Natural killer cell (primary cell): ENCODE data around the gene TAF4. TPM values are rescaled to one million over a fixed set of nuclear protein-coding genes. Genes with fewer than 3 reads are reported as not detected.

Experiments used
- ATAC-seq, 3 donors: fragments of 150-1000 bp in 2 of 3; fragments of 200-7000 bp in 1 of 3; cut with Tn5 transposase; 1 replicate in 1 of 3; 2 replicates in 2 of 3; pipeline ENCODE4 v1.10.0; 2021; ENCODE audit warnings: mild to moderate bottlenecking in 2 of 3, moderate library complexity in 2 of 3
- DNase-seq, 2 donors: peaks; one replicate each; pipeline versions ENCODE4 v3.0.0 to v3.0.0-alpha.2; 2013 to 2021; ENCODE audit warnings: mixed read lengths in 1 of 2
- H3K27ac ChIP-seq: one replicate; pipeline ENCODE4 v1.5.1; 2013; ENCODE audit warnings: mild to moderate bottlenecking, low read length
- H3K27me3 ChIP-seq: one replicate; pipeline ENCODE4 v1.6.1; 2013; ENCODE audit warnings: low read length; ENCODE audit not compliant: control insufficient read depth, insufficient read depth
- H3K36me3 ChIP-seq: one replicate; pipeline ENCODE4 v1.6.1; 2013; ENCODE audit warnings: low read length; ENCODE audit not compliant: control insufficient read depth, insufficient read depth
- H3K4me1 ChIP-seq: one replicate; pipeline ENCODE4 v1.6.1; 2013; ENCODE audit warnings: low read length; ENCODE audit not compliant: control insufficient read depth, insufficient read depth
- H3K4me3 ChIP-seq: one replicate; pipeline ENCODE4 v1.5.1; 2013; ENCODE audit warnings: low read length
- H3K9me3 ChIP-seq: one replicate; pipeline ENCODE4 v1.6.1; 2013; ENCODE audit warnings: low read length; ENCODE audit not compliant: control insufficient read depth, insufficient read depth
- H3K27ac Mint-ChIP-seq, 2 donors: one replicate each; pipeline ENCODE4 v1.8.0; 2022; ENCODE audit warnings: mild to moderate bottlenecking in 2 of 2, mixed read lengths in 2 of 2, moderate library complexity in 1 of 2
- H3K27me3 Mint-ChIP-seq, 2 donors: one replicate each; pipeline ENCODE4 v1.8.0; 2022; ENCODE audit warnings: low read depth in 2 of 2, mixed read lengths in 2 of 2
- H3K36me3 Mint-ChIP-seq: one replicate; pipeline ENCODE4 v1.8.0; 2022; ENCODE audit warnings: mixed read lengths
- H3K4me1 Mint-ChIP-seq, 2 donors: one replicate each; pipeline ENCODE4 v1.8.0; 2022; ENCODE audit warnings: mixed read lengths in 2 of 2
- H3K4me3 Mint-ChIP-seq: one replicate; pipeline ENCODE4 v1.8.0; 2022; ENCODE audit warnings: mild to moderate bottlenecking, moderate library complexity, mixed read lengths
- H3K9me3 Mint-ChIP-seq, 2 donors: one replicate each; pipeline ENCODE4 v1.8.0; 2022; ENCODE audit warnings: mixed read lengths in 2 of 2
- WGBS: methylation state at CpG from one replicate; pipeline ENCODE4 v1.1.7; 2013; ENCODE audit warnings: missing lambda C conversion rate; ENCODE audit not compliant: insufficient coverage; 5-methylcytosine and 5-hydroxymethylcytosine counted together
- intact Hi-C: fragments of 100-400 bp; cut with micrococcal nuclease; formaldehyde crosslinking; loops from one replicate; pipeline ENCODE4 v1.14.2; 2022
- total RNA-seq, 4 donors: library from RNA; stranded (reverse); fragments of 120-200 nt in 1 of 4; gene quantifications; one replicate each; pipeline versions ENCODE4 v1.2.3 to v1.2.4, GENCODE V29; 2013 to 2022
- TF ChIP-seq, protein P1 (sequence below): fragments of 200-600 bp; IDR thresholded peaks from one replicate; pipeline ENCODE4 v1.8.0; 2022; ENCODE audit warnings: antibody characterized with exemption

The TAF4 gene
- total RNA-seq, 3 donors from 2014 or later (not counting 1 experiment from before 2014, with no cell fraction given): 30.0 to 35.1 (median 30.3) TPM

DNA sequence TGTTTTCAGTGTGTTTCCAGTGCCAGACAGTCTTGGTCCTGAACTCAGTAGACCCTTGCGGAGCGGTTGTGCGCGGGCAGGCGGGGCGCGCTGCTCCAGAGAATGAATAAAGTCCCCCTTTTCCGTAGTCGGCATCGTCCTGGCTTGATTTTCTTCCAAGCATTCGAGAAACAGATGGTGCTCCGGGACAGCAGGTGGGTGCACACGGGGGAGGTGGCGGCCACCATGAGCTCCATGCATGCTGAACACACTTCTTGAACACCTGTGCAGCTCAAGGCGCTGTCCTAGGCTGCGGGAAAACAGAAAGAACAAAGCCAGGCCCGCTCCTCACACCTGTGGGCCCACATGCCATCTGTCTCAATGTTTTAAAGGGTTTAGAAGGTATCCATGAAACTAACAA, 125.2 kb downstream of the TAF4 start:
- DNase-seq (no peak), ATAC-seq (no peak)
- Histone ChIP-seq H3K27ac (no peak overlapping the region), H3K4me1 (no peaks in the 10 kb centered on the region), H3K9me3 (no peaks in the 10 kb centered on the region), H3K27me3 (no peaks in the 10 kb centered on the region), H3K4me3 (no peak overlapping the region), H3K36me3 (no peaks in the 10 kb centered on the region)
- Mint-ChIP-seq H3K27ac (no peak overlapping the region), H3K4me1 (peaks cover 0 to 5% of the 10 kb centered on the region in 2 donors), H3K9me3 (no peaks in the 10 kb centered on the region), H3K27me3 (no peaks in the 10 kb centered on the region), H3K4me3 (no peak overlapping the region), H3K36me3 (no peaks in the 10 kb centered on the region)
- intact Hi-C loops: no loop called here
- 92% methylated on average over 17 of the region's 17 CpGs for WGBS
- TF ChIP-seq, protein P1, sequence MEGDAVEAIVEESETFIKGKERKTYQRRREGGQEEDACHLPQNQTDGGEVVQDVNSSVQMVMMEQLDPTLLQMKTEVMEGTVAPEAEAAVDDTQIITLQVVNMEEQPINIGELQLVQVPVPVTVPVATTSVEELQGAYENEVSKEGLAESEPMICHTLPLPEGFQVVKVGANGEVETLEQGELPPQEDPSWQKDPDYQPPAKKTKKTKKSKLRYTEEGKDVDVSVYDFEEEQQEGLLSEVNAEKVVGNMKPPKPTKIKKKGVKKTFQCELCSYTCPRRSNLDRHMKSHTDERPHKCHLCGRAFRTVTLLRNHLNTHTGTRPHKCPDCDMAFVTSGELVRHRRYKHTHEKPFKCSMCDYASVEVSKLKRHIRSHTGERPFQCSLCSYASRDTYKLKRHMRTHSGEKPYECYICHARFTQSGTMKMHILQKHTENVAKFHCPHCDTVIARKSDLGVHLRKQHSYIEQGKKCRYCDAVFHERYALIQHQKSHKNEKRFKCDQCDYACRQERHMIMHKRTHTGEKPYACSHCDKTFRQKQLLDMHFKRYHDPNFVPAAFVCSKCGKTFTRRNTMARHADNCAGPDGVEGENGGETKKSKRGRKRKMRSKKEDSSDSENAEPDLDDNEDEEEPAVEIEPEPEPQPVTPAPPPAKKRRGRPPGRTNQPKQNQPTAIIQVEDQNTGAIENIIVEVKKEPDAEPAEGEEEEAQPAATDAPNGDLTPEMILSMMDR: no peak

DNA sequence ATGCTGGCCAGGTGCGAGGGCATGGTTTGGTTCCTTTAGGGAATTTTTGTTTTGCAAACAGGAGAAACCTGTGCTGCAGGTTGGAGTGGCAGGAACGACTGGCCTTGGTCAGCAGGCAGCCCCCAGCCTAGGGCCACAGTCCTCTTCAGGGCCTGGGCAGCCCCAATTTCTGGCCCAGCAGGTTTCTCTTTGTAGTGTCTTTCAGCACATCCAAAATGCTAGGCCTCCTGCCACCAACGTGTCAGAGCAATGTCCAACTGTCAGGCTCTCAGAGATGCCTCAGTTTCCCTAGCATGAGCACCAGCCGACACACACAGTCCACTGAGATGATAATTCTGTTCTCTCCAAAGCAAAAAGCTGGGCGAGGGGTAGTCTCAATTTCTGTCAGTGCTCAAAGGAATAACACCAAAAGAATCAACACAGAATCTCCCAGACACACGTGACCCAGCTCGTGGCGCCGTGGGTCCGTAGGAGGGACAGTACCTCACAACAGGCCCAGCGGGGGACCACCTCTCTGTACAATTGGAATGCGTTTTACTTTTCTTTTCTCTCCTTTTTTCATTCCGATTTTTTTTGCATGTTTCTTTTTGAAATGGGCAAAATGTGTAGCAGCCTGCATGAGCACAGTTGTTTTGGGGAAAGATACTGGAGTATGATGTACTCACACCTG, 125.9 kb downstream of the TAF4 start:
- Mint-ChIP-seq H3K27ac (no peak overlapping the region), H3K36me3 (no peaks in the 10 kb centered on the region), H3K9me3 (no peaks in the 10 kb centered on the region), H3K4me3 (no peak overlapping the region), H3K4me1 (peaks cover 4 to 8% of the 10 kb centered on the region in 2 donors), H3K27me3 (peaks cover 0 to 2% of the 10 kb centered on the region in 2 donors)
- WGBS: 83% methylated on average over 12 of the region's 13 CpGs
- ATAC-seq (no peak), DNase-seq (no peak)
- Histone ChIP-seq H3K27me3 (no peaks in the 10 kb centered on the region), H3K4me1 (no peaks in the 10 kb centered on the region), H3K9me3 (no peaks in the 10 kb centered on the region), H3K36me3 (no peaks in the 10 kb centered on the region), H3K4me3 (no peak overlapping the region), H3K27ac (no peak overlapping the region)
- intact Hi-C loops: no loop called here
- TF ChIP-seq, protein P1: no peak

DNA sequence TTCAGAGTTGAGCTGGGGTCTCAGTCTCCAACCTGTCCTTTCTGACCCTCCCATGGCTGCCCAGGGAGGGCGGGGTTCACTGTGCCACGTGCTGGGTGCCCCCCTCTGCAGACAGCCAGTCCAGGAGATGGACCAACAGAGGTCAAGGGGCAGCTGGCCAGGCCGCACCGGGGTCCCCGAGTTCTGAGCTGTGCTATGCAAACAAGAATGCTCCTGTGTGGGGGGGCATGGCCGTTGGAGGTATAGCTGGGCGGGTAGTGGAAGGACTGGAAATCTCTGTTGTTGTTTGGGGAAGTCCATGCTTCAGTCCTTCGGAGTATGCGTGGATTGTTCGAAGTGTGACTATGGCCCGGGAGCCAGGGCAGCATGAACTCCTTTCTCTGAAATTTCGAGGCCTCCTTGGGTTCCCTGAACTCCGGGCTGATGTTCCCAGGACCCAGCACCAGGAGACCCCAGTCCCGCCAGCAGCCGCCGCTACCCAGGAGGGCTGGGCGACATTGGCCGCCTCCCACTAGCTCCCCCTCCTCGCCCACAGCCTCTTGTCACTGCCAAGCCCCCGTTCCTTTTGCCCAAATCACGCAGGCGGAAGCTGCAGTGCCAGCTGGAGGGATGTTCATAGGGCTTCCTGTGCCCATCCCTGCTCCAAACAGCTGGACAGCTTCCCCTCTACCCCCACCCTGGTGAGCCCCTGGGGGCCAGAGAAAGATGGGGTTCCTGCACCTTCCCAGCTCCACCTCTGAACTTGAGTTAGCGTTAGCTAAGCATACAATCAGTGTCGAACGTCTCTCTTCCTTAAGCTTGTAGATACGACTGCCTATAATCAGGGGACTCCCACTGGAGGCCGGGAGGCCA, 126.6 kb downstream of the TAF4 start:
- H3K4me1 ChIP-seq: no peaks in the 10 kb centered on the region
- no peaks in the 10 kb centered on the region for H3K36me3 Mint-ChIP-seq
- intact Hi-C loops: no loop called here
- H3K27me3 Mint-ChIP-seq: peaks cover 0 to 3% of the 10 kb centered on the region in 2 donors
- DNase-seq (no peak), ATAC-seq (no peak)
- H3K4me1 Mint-ChIP-seq: peaks cover 5 to 8% of the 10 kb centered on the region in 2 donors
- H3K9me3 Mint-ChIP-seq: no peaks in the 10 kb centered on the region
- TF ChIP-seq, protein P1: no peak
- no peak overlapping the region for H3K4me3 Mint-ChIP-seq
- no peaks in the 10 kb centered on the region for H3K27me3 ChIP-seq
- no peaks in the 10 kb centered on the region for H3K36me3 ChIP-seq
- H3K4me3 ChIP-seq: no peak overlapping the region
- H3K27ac Mint-ChIP-seq: no peak overlapping the region
- no peaks in the 10 kb centered on the region for H3K9me3 ChIP-seq
- H3K27ac ChIP-seq: no peak overlapping the region
- 87% methylated on average over 27 of the region's 27 CpGs for WGBS
